ENCODE measurements around the gene TBX10.

The TBX10 gene

GRCh38 chr11:67612751-67613150 lies 26.8 kb downstream of the TBX10 start:
- Histone ChIP-seq H3K27me3 (replicated peaks; ENCODE audit: insufficient read depth, low read length) (no peaks in the 10 kb centered on the region), H3K4me3 (ENCODE audit: low read length) (no peak overlapping the region), H3K9me2 (replicated peaks; ENCODE audit: insufficient read depth, low read length) (no peaks in the 10 kb centered on the region), H3K36me3 (replicated peaks; ENCODE audit: insufficient read depth, low read length) (no peaks in the 10 kb centered on the region; the same call in none of the 2 replicates), H3K4me1 (ENCODE audit: low read length) (peaks cover 24% of the 10 kb centered on the region), H3K27ac (ENCODE audit: low read length) (peak overlapping the region; percentile 85; the same call in 1 of the 2 replicates), H3K79me2 (ENCODE audit: low read length) (peaks cover 22% of the 10 kb centered on the region), H3F3A (ENCODE audit: insufficient read depth, low read length) (peaks cover 16% of the 10 kb centered on the region), H3K9ac (ENCODE audit: low read length) (no peak overlapping the region), H4K20me1 (ENCODE audit: insufficient read depth, low read length) (no peaks in the 10 kb centered on the region), H2AFZ (ENCODE audit: low read length) (no peak overlapping the region), H3K4me2 (ENCODE audit: low read depth, low read length) (peak overlapping the region; percentile 85; the same call in 1 of the 2 replicates), H3K9me3 (replicated peaks; ENCODE audit: insufficient read depth, low read length) (no peaks in the 10 kb centered on the region)
- DNase-seq = no peak
- TF ChIP-seq CTCF (IDR thresholded peaks at IDR 0.05; ENCODE audit: low read length) (no peak), EZH2 (optimal IDR thresholded peaks at IDR 0.05; ENCODE audit: low read depth, low read length) (no peak), EZH2phosphoT487 (IDR thresholded peaks at IDR 0.05; ENCODE audit: low read length) (no peak)

DNA sequence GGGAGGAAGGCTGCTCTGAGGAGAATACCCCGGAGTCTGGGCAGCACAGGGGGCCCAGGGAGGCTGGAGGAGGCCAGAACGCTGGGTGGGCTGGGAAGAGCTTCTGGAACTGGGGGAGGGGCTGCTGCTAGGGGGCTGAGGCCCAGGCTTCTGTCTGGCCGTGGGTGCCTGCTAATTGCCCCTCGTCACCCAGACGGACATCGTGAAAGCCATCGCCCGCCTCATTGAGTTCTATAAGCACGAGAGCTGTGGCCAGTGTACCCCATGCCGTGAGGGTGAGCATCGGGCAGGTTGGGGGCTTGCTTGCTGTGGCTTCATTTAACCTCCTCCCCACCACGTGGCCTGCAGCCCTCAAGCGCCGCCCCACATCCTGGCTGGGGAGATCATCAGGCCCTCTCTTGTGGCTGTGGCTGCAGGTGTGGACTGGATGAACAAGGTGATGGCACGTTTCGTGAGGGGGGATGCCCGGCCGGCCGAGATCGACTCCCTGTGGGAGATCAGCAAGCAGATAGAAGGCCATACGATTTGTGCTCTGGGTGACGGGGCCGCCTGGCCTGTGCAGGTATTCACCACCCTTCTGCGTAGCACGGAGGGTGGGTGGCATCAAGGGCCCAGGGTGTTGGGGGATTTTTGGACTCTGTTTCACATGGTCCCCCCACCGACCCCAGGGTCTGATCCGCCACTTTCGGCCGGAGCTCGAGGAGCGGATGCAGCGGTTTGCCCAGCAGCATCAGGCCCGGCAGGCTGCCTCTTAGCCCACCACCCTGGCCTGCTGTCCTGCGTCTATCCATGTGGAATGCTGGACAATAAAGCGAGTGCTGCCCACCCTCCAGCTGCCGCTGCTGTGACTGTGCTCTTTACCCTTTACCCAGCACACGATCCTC lies 27.6 kb downstream of the TBX10 start:
- Histone ChIP-seq H3F3A (ENCODE audit: insufficient read depth, low read length) (peaks cover 16% of the 10 kb centered on the region), H3K9me3 (replicated peaks; ENCODE audit: insufficient read depth, low read length) (no peaks in the 10 kb centered on the region), H3K9me2 (replicated peaks; ENCODE audit: insufficient read depth, low read length) (no peaks in the 10 kb centered on the region), H3K4me3 (ENCODE audit: low read length) (no peak overlapping the region), H3K4me1 (ENCODE audit: low read length) (peaks cover 24% of the 10 kb centered on the region), H3K36me3 (replicated peaks; ENCODE audit: insufficient read depth, low read length) (no peaks in the 10 kb centered on the region; the same call in none of the 2 replicates), H3K9ac (ENCODE audit: low read length) (no peak overlapping the region), H3K27ac (ENCODE audit: low read length) (no peak overlapping the region), H2AFZ (ENCODE audit: low read length) (no peak overlapping the region), H3K79me2 (ENCODE audit: low read length) (peaks cover 30% of the 10 kb centered on the region), H3K27me3 (replicated peaks; ENCODE audit: insufficient read depth, low read length) (no peaks in the 10 kb centered on the region), H3K4me2 (ENCODE audit: low read depth, low read length) (no peak overlapping the region), H4K20me1 (ENCODE audit: insufficient read depth, low read length) (no peaks in the 10 kb centered on the region)
- DNase-seq = no peak
- TF ChIP-seq CTCF (IDR thresholded peaks at IDR 0.05; ENCODE audit: low read length) (no peak), EZH2 (optimal IDR thresholded peaks at IDR 0.05; ENCODE audit: low read depth, low read length) (no peak), EZH2phosphoT487 (IDR thresholded peaks at IDR 0.05; ENCODE audit: low read length) (no peak)

DNA sequence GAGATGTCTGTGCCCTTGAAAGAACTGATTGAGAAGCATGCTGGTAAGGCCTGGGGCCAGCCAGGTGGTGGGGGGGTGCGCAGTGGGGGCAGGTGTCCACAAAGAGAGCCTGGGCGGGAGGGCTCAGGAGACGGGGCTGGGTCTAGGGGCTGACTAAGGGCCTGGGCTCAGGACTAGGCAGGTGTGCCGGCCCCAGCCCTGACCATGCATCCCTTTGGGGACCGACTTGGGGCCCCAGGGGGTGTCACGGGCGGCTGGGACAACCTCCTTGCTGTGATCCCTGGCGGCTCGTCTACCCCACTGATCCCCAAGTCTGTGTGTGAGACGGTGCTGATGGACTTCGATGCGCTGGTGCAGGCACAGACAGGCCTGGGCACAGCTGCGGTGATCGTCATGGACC lies 28.4 kb downstream of the TBX10 start:
- Histone ChIP-seq H3K27me3 (replicated peaks; ENCODE audit: insufficient read depth, low read length) (no peaks in the 10 kb centered on the region), H3F3A (ENCODE audit: insufficient read depth, low read length) (peaks cover 19% of the 10 kb centered on the region), H3K9me3 (replicated peaks; ENCODE audit: insufficient read depth, low read length) (no peaks in the 10 kb centered on the region), H3K36me3 (replicated peaks; ENCODE audit: insufficient read depth, low read length) (no peaks in the 10 kb centered on the region; the same call in none of the 2 replicates), H3K79me2 (ENCODE audit: low read length) (peaks cover 32% of the 10 kb centered on the region), H3K4me3 (ENCODE audit: low read length) (no peak overlapping the region), H3K4me1 (ENCODE audit: low read length) (peaks cover 24% of the 10 kb centered on the region), H2AFZ (ENCODE audit: low read length) (no peak overlapping the region), H3K4me2 (ENCODE audit: low read depth, low read length) (no peak overlapping the region), H3K9me2 (replicated peaks; ENCODE audit: insufficient read depth, low read length) (no peaks in the 10 kb centered on the region), H4K20me1 (ENCODE audit: insufficient read depth, low read length) (no peaks in the 10 kb centered on the region), H3K9ac (ENCODE audit: low read length) (no peak overlapping the region), H3K27ac (ENCODE audit: low read length) (no peak overlapping the region)
- no peak for DNase-seq
- TF ChIP-seq EZH2 (optimal IDR thresholded peaks at IDR 0.05; ENCODE audit: low read depth, low read length) (no peak), EZH2phosphoT487 (IDR thresholded peaks at IDR 0.05; ENCODE audit: low read length) (no peak), CTCF (IDR thresholded peaks at IDR 0.05; ENCODE audit: low read length) (no peak)
